Hepatocyte (in vitro differentiated cells): ENCODE data around the gene GABRA1. TPM values are rescaled to one million over a fixed set of nuclear protein-coding genes. Genes with fewer than 3 reads are reported as not detected.

Experiments used
- DNase-seq: peaks from one replicate; pipeline ENCODE4 v3.0.0-alpha.2; 2016; ENCODE audit warnings: low spot score
- H2AFZ ChIP-seq: fragments of 200-600 bp; sonication (generic); 2 replicates; pipeline ENCODE4 v1.6.0; 2016; ENCODE audit warnings: antibody characterized with exemption, mild to moderate bottlenecking
- H3K27ac ChIP-seq: fragments of 200-600 bp; sonication (generic); 2 replicates; pipeline ENCODE4 v1.5.1; 2016; ENCODE audit warnings: mild to moderate bottlenecking
- H3K27me3 ChIP-seq: fragments of 200-600 bp; sonication (generic); 2 replicates; pipeline ENCODE4 v1.6.1; 2016
- H3K36me3 ChIP-seq: fragments of 200-600 bp; sonication (generic); replicated peaks from 2 replicates; pipeline ENCODE4 v1.5.1; 2016; ENCODE audit warnings: low read depth; ENCODE audit not compliant: insufficient read depth
- H3K4me1 ChIP-seq: fragments of 200-600 bp; sonication (generic); 2 replicates; pipeline ENCODE4 v1.5.1; 2016; ENCODE audit warnings: mild to moderate bottlenecking, moderate library complexity; ENCODE audit not compliant: insufficient read depth
- H3K4me2 ChIP-seq: fragments of 200-600 bp; sonication (generic); 2 replicates; pipeline ENCODE4 v1.6.0; 2016
- H3K4me3 ChIP-seq: fragments of 200-600 bp; sonication (generic); 2 replicates; pipeline ENCODE4 v1.5.1; 2016; ENCODE audit warnings: mild to moderate bottlenecking
- H3K79me2 ChIP-seq: fragments of 200-600 bp; sonication (generic); 2 replicates; pipeline ENCODE4 v1.6.0; 2017; ENCODE audit warnings: mild to moderate bottlenecking
- H3K9me2 ChIP-seq: fragments of 200-600 bp; sonication (generic); replicated peaks from 2 replicates; pipeline ENCODE4 v1.6.0; 2017; ENCODE audit warnings: mild to moderate bottlenecking; ENCODE audit not compliant: insufficient read depth
- H3K9me3 ChIP-seq: fragments of 200-600 bp; sonication (generic); 2 replicates; pipeline ENCODE4 v1.5.1; 2016; ENCODE audit warnings: low read depth, mild to moderate bottlenecking
- H4K20me1 ChIP-seq: fragments of 200-600 bp; sonication (generic); 2 replicates; pipeline ENCODE4 v1.6.0; 2016; ENCODE audit warnings: mild to moderate bottlenecking; ENCODE audit not compliant: insufficient read depth, poor library complexity, severe bottlenecking
- EZH2 ChIP-seq: fragments of 200-600 bp; sonication (generic); IDR thresholded peaks from 2 replicates; pipeline ENCODE4 v1.6.1; 2016; ENCODE audit warnings: antibody characterized with exemption, mild to moderate bottlenecking, borderline replicate concordance
- EZH2phosphoT487 ChIP-seq: fragments of 200-600 bp; sonication (generic); IDR thresholded peaks from one replicate; pipeline ENCODE4 v1.6.1; 2018; ENCODE audit warnings: antibody characterized with exemption, mild to moderate bottlenecking, low read depth, moderate library complexity; ENCODE audit not compliant: unreplicated experiment, severe bottlenecking
- WGBS: methylation state at CpG from one replicate; pipeline ENCODE4 v1.1.6; 2016; ENCODE audit warnings: low lambda C conversion rate; ENCODE audit errors: missing lambda C conversion rate; 5-methylcytosine and 5-hydroxymethylcytosine counted together
- polyA plus RNA-seq: library from polyadenylated mRNA; unstranded; fragments of >200 nt; fragmentation: Nextera tagmentation; extraction: Ambion mirVana; gene quantifications from 2 replicates; pipeline ENCODE4 v1.2.1, GENCODE V29; 2016
- total RNA-seq: library from RNA; depleted of rRNA; stranded (reverse); fragments of >200 nt; gene quantifications from 2 replicates; pipeline ENCODE4 v1.2.3, GENCODE V29; 2014
- TF ChIP-seq, protein P1 (sequence below): fragments of 200-600 bp; sonication (generic); IDR thresholded peaks from 2 replicates; pipeline ENCODE4 v1.5.1; 2016; ENCODE audit warnings: antibody characterized with exemption, mild to moderate bottlenecking; ENCODE audit not compliant: poor library complexity

GABRA1 gene
- total and polyA plus RNA-seq, 2 experiments from 2014 or later, result 0.30 to 0.42 TPM

DNA sequence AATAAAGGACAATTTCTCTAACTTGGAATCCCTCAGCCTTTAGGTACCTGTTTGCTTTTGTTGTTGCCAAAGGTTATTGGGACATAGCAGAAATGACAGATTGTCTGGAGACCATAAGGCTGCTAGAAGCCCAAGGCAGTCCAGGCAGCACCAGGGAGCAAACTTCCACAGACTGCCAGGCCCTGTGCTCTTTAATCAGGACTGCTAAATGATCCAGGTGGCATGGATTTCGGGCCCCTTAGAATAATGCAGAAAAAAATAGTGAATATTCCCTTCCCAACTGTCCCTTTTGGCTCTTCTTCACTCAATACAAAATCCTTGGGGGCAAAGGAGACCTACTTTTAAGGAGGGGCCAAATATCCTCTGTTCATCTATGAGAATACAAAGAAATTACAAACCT is 73.9 kb downstream of the GABRA1 start:
- no peaks in the 10 kb centered on the region for H3K79me2 ChIP-seq
- no peak for DNase-seq
- H3K27me3 ChIP-seq, result no peaks in the 10 kb centered on the region
- no peaks in the 10 kb centered on the region for H3K9me2 ChIP-seq
- H3K4me1 ChIP-seq, result no peaks in the 10 kb centered on the region
- H3K4me3 ChIP-seq, result no peak overlapping the region
- no peak overlapping the region for H3K27ac ChIP-seq
- no peak overlapping the region for H3K4me2 ChIP-seq
- H3K36me3 ChIP-seq, result no peaks in the 10 kb centered on the region
- 52% methylated on average over 1 of the region's 1 CpG for WGBS
- H4K20me1 ChIP-seq, result no peaks in the 10 kb centered on the region
- H3K9me3 ChIP-seq, result no peaks in the 10 kb centered on the region
- no peak overlapping the region for H2AFZ ChIP-seq
- no peak for TF ChIP-seq EZH2phosphoT487
- TF ChIP-seq, protein P1, sequence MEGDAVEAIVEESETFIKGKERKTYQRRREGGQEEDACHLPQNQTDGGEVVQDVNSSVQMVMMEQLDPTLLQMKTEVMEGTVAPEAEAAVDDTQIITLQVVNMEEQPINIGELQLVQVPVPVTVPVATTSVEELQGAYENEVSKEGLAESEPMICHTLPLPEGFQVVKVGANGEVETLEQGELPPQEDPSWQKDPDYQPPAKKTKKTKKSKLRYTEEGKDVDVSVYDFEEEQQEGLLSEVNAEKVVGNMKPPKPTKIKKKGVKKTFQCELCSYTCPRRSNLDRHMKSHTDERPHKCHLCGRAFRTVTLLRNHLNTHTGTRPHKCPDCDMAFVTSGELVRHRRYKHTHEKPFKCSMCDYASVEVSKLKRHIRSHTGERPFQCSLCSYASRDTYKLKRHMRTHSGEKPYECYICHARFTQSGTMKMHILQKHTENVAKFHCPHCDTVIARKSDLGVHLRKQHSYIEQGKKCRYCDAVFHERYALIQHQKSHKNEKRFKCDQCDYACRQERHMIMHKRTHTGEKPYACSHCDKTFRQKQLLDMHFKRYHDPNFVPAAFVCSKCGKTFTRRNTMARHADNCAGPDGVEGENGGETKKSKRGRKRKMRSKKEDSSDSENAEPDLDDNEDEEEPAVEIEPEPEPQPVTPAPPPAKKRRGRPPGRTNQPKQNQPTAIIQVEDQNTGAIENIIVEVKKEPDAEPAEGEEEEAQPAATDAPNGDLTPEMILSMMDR, result no peak
- TF ChIP-seq EZH2, result no peak

DNA sequence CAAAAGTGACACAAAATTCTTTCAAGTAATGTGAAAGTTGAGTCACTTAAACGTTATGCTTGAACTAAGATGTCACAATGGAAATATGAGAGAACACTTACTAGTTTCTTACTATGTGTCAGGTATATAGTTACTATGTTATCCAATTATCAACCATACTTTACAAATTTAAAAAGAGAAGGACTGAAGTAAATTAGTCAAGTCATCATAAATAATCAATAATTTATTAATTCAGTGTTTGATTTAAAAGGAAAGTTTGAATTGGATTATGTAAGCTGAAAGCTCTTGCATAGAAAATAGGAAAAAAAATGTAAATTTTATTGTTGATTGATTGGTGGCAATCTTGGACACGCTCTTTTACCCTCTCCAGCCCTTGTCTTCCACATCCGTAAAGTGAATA is 76.3 kb downstream of the GABRA1 start:
- Histone ChIP-seq H3K9me2 (no peaks in the 10 kb centered on the region), H3K27ac (no peak overlapping the region), H3K36me3 (no peaks in the 10 kb centered on the region), H3K27me3 (no peaks in the 10 kb centered on the region), H3K4me1 (no peaks in the 10 kb centered on the region), H2AFZ (no peak overlapping the region), H4K20me1 (no peaks in the 10 kb centered on the region), H3K4me2 (no peak overlapping the region), H3K9me3 (no peaks in the 10 kb centered on the region), H3K79me2 (no peaks in the 10 kb centered on the region), H3K4me3 (no peak overlapping the region)
- 86% methylated on average over 3 of the region's 3 CpGs for WGBS
- TF ChIP-seq, protein P1, result no peak
- TF ChIP-seq EZH2 (no peak), EZH2phosphoT487 (no peak)
- DNase-seq, result no peak

DNA sequence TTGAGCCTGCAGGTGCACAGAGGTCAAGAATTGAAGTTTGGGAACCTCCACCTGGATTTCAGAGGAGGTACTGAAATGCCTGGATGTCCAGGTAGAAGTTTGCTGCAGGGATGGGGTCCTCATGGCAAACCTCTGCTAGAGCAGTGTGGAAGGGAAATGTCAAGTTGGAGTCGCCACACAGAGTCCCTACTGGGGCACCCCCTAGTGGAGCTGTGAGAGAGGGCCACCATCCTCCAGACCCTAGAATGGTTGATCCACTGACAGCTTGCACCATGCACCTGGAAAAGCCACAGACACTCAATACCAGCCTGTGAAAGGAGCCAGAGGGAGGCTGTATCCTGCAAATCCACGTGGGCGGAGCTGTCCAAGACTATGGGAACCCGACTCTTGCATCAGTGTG is 78.0 kb downstream of the GABRA1 start:
- Histone ChIP-seq H3K27me3 (no peaks in the 10 kb centered on the region), H3K4me1 (no peaks in the 10 kb centered on the region), H3K4me3 (no peak overlapping the region), H3K9me3 (no peaks in the 10 kb centered on the region), H3K36me3 (no peaks in the 10 kb centered on the region), H3K27ac (no peak overlapping the region), H3K9me2 (no peaks in the 10 kb centered on the region), H4K20me1 (no peaks in the 10 kb centered on the region), H3K4me2 (no peak overlapping the region), H3K79me2 (no peaks in the 10 kb centered on the region), H2AFZ (no peak overlapping the region)
- 84% methylated on average over 4 of the region's 4 CpGs for WGBS
- TF ChIP-seq EZH2phosphoT487, result no peak
- TF ChIP-seq, protein P1, result no peak
- TF ChIP-seq EZH2, result no peak
- DNase-seq, result no peak

DNA sequence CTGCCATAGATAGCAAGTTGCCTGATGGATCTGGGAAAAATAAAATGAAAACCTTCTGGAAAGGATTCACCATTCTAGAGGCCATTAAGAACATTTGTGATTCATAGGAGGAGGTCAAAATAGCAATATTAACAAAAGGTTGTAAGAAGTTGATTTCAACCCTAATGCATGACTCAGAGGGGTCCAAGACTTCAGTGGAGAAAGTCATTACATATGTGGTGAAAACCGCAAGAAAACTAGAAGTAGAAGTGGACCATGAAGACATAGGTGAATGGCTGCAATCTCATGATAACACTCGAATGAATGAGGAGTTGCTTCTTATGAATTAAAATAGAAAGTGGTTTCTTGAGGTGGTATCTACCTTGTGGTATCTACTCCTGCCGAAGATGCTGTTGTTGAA is 86.6 kb downstream of the GABRA1 start:
- Histone ChIP-seq H3K79me2 (no peaks in the 10 kb centered on the region), H2AFZ (no peak overlapping the region), H3K9me3 (no peaks in the 10 kb centered on the region), H3K4me3 (no peak overlapping the region), H3K36me3 (no peaks in the 10 kb centered on the region), H3K27ac (no peak overlapping the region), H3K27me3 (no peaks in the 10 kb centered on the region), H3K4me2 (no peak overlapping the region), H4K20me1 (no peaks in the 10 kb centered on the region), H3K9me2 (no peaks in the 10 kb centered on the region), H3K4me1 (no peaks in the 10 kb centered on the region)
- no peak for DNase-seq
- TF ChIP-seq EZH2 (no peak), EZH2phosphoT487 (no peak)
- TF ChIP-seq, protein P1, result no peak
- WGBS, result 86% methylated on average over 3 of the region's 3 CpGs
